SK-MEL-5 (cell line): ENCODE measurements around the gene TBATA. TPM values are rescaled to one million over a fixed set of nuclear protein-coding genes. Genes with fewer than 3 reads are reported as not detected.

ENCODE experiments used
- DNase-seq: peaks from one replicate; pipeline ENCODE4 v3.0.0-alpha.2; 2016; ENCODE audit warnings: low read depth, low spot score
- in situ Hi-C: cut with HindIII; loops from 2 replicates; pipeline ENCODE4 v1.10.0; 2016; ENCODE audit warnings: low sequenced_read_pairs, high pct_unique_total_duplicates, low pct_unique_long_range_greater_than_20kb
- total RNA-seq: library from RNA; depleted of rRNA; stranded (reverse); fragments of >200 nt; shearing (Covaris generic); gene quantifications from 2 replicates; pipeline ENCODE4 v1.2.3, GENCODE V29; 2014

Gene TBATA
- total RNA-seq, 1 experiment from 2014 or later = not detected

- in situ Hi-C loops = no loop called here
- DNase-seq = no peak
Measured at GRCh38 chr10:70782746-70783680, 2.2 kb downstream of the TBATA start.

- DNase-seq = no peak
- in situ Hi-C loops = no loop called here
Measured at GRCh38 chr10:70782086-70782745, 3.0 kb downstream of the TBATA start.

DNA sequence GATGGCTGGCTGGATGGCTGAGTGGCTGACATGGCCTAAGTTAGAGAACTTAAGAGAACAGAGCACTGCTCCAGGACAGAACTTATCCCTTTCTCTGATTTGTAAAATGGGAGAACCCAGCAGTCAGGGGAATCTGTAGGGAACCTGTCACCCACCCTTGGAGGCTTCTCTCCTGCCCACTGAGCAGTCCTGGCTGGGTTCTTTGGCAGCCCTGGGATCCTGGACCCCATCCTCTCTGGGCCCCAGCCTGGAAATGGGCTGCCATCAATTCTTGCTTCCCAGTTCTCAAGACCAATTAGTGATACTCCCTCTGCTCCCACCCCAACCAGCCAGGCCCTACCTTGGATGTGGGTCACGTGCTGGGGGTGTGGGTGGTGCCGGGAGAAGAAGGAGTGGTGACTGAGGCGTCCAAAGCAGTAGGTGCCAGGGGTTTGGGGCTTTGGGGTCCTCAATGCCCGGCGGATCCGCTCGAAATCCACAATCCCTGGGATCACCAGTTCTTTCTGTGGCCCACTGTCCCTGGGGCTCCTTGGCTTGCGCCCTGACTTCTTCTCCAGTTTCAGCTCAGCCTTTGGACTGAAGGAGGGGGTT lies 3.6 kb downstream of the TBATA start:
- in situ Hi-C loops = no loop called here

DNA sequence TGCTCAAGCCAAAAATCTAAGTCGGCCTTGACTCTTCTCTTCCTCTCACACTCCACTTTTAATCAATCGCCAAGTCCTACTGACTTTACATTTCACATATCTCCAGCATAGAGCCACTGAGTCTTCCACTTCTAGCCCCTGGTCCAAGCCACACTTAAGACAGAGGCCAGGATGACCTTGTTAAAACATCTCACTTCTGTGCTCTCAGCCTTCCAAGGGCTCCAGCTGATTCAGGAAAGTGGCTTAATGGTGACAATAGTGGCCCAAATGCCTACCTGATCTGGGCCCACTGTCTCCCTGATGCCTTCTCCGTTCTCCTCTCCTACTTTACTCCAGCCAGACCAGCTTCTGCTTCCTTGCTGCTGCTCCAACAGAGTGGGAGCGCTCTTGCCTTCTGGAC lies 4.4 kb downstream of the TBATA start:
- in situ Hi-C loops = no loop called here
- no peak for DNase-seq

More for the DNA sequence above, 3.6 kb downstream of the TBATA start:
- DNase-seq = no peak

DNA sequence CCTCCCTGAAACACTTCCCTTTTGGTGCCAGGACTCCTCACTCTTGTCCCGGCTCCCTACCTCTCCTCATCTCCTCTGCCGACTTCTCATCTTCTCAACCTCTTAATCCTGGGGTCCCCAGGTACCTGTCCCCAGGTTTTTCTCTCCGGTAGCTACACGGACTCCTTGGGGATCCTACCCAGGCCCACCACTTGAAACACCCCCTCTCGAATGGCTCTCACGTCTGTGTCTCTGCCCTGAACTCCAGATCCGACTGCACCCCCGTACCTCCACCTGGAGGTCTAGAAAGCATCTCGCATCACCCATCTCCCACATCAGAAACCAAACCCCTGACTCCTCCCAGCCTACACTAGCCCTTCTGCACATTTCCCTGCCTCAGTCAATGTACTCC lies 4.8 kb downstream of the TBATA start:
- in situ Hi-C loops = no loop called here
- no peak for DNase-seq

DNA sequence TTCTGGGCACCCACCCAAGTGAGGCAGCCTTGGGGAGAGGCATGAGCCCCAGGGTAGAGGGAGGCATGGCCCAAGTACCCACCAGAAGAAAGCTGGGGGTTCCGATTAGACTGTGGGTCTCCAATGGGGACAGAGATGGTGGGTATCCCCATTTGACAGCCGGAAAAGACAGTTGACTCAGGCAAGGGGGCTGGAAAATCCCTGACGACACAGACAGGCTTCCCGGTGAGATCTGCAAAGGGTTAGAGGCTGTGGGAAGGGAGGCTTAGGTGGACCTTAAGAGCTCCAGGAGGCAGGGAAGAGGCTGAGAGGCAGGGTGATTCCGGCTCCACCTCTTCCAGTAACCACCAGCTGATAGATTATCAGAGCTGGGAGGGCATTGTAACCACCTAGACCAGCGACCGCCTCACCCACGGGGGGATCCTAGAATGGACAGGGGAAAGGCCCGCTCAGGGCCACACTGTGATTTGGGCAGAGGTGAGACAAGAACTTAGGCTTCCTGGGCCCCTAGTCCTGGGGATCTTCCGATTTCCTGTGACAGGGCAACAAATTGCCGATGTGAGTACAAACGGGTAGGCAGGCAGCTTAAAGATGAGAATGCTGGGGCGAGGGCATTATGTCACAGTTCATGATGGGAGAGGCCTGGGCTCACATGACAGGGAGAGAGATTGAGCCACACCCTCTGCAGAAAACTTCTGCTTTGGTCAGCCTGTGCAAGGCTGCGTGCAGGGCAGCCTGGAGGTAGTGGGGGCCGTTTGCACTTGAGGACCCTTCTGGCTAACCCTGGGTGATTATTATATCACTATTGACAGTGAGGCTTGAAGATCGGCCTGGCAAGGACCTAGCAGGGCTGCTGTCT lies 5.4 kb downstream of the TBATA start:
- in situ Hi-C loops = no loop called here
- DNase-seq = no peak

- in situ Hi-C loops = no loop called here
- peak; percentile 10 for DNase-seq
Measured at GRCh38 chr10:70779088-70779487, 6.1 kb downstream of the TBATA start.

- DNase-seq = no peak
- in situ Hi-C loops = no loop called here
Measured at GRCh38 chr10:70778267-70778924, 6.8 kb downstream of the TBATA start.

DNA sequence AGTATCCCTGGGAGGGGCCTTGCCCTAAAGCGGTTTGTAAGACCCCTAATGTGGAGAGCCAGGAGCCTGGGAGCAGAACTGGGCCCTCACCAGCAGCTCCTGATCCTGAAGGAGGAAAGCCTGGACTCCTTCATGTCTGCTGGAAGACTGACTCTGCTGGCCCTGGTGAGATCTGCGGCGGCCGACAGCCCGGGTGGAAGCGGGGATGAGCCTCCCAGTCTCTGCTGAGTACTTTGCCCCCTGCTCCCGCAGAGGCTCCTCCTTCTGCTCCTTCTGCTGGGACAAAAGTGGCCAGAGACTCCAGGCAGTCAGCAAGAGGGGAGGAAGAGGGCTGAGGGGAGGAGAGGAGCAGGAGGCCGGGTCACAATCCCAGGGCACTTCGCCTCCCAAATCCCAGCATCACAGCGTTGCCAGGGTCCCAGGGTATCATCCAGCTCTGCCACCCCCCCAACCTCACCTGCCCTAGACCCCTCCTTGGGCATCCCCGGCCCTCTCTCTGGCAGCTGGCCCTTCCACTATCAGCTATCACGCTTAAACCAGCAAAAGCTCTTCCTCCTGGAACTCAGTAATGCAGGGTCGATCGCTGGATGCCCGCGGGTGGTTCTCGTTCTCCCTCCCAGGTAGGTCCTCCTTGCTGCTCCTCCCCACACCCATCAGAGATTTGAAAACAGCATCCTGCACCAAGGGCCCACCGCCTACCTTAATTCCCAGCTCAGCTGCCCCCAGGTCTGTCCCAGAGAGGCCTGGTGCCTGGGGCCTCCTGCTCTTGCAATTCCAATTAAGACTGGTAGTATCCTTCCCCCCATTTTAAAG lies 7.9 kb downstream of the TBATA start:
- DNase-seq = no peak
- in situ Hi-C loops = no loop called here

DNA sequence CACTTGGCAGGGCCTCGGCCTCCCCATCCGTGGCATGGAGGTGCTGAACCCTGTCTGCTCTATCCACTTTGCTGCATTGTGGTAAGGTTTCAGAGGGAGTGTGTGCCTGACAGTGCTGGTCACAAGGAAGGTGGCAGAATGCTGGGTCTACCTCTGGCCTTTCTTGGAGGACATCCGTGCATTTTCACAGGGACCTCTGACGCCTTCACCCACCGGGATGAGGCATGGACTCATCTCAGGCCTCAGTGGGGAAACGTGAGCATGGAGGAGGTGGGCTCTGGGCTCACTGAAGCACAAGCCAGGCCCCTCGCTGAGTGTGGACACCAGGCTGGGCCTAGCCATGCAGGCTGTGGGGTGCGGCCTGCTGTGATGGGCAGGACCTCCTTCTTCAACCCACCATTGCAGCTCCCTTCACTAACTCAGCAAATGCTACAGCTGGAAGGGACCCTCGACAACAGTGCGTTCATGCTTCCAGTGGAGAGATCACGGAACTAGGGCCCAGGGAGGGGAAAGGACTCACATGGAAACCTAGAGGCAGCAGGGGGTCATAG lies 8.6 kb downstream of the TBATA start:
- DNase-seq = no peak
- in situ Hi-C loops = no loop called here

DNA sequence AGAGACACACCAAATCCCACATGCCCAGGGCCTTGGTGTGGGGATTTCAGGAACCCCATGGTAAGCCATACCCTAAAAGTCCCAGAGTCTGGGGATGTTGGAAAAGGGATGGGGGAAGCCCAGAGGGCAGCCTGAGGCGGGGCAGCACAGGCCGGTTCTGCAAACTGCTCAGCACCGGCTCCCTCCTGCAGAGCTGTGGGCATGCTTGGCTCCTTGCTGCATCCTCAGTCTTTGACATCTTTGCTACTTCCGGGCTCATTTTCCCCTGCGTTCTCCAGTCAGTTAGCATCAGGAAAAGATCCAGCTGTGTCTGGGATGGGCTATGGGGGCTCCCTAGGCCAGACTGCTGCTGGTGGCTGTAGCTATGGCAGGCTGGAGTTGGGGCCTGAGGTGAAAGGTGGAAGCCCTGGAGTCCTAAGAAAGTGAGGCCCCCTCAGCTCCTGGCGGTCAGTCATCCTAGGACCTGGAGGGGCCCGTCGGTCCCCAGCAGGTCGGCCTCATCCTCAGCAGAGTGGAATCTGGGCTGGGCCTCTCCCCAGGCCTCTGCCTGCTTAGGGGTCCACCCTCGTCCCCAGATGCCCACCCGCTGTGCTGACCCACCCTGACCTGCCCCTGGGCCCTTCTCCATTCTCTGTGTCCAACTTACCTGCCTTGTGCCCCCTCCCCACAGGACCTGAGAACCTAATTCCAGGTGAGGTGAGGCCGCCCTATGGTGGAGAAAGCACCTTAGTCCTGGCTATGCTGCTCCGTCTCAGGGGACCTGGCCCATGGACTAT lies 9.3 kb downstream of the TBATA start:
- DNase-seq = no peak
- in situ Hi-C loops = no loop called here

DNA sequence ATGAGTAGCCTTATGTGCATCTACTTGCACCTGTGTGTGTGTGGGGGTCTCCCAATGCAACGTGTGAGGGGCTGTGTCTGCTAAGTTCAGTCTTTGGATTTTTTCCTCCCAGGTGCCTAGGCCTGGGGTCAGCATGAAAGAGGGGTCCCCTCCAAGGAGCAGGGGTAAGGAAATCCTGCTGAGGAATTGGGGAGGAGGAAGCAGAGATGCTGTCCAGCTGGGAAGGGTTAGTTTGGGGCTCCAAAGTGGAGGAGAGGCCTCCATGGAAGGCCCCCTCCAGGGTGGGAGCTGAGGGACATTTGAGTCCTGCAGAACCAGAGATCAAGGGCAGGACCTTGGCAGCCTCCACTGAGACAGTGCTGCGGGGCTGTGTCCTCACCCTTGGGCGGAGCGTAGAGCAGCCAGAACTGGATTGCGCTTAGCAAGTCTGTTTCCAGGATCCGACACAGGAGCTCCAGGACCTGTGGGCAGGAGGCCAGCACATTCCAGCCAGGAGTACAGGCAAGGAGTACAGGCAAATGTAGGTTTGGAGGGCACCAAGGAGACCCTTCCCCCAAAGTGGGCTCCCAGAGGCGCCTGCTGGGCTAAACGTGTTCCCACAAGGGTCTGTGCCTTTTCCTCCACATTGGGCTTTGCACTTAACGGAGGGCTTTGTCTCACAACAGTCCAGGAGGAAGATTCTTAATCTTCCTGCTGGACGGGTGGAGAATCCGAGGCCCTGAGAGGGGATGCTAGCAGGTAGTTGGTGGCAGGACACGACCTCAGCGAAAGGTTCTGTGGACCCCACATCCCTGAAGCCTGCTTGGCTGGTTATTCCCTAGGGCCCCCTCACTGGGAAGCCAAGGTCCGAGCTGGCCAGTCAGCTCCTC lies 10.1 kb downstream of the TBATA start:
- in situ Hi-C loops = no loop called here
- no peak for DNase-seq

DNA sequence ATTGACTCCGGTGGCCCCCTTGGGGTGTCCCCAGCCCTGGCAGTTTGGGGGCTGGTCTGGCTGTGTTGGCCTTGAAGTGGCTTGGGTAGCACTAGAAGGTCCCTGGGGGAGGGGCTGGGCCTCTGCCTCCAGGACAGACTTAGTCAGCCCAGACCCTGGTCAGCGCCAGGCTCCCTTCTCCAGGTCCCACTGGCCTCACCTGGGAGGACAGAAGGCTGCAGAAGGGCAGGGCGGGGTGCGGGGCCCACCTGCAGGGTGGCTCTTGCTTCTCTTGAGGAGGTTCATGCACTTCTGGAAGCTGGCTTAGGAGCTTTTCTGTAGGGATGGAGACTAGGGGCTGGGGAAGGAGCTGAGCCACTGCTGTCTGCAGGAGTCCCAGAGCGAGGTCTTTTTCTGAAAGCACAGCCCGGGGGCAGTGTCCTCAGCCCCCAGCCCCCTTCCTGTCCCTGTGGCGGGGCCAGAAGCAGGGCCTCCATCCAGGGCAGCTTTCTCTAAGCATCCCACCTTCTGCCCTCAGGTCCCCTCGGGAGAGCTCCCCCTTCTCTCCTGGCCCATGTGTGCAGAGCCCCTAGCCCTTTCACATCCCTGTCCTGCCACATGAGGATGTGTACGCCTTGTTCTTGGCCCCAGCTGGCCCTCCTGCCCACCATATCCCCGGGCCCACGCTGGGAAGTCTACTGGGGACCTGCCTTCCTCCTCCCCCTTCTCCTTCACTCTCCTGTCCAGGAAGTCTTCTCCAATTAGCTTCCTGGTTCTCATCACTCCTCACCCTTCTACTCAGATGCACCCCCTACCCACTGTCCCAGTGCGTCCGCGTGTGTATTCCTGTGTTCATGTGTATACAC lies 11.0 kb downstream of the TBATA start:
- DNase-seq = no peak
- in situ Hi-C loops = no loop called here

DNA sequence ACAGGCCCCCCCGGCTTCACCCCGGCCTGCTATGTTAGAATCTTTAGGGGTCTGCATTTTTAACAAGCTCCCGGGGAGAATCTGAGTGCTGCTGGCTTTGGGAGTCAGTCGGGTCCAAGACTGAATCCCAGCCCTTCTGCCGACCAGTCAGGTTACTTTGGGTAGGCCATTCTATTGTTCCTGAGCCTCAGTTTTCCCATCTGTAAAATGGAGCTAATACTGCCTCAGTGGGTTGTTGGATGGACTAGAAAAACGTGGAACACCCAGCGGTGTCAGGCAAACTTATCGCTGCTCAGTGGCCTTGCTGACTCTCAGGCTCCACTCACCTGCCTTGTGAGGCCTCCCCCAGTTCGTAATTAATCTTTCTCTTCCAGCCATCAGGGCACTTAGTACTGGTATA lies 11.7 kb downstream of the TBATA start:
- DNase-seq = no peak
- in situ Hi-C loops = no loop called here
